Inflammatory macrophage treated with lipopolysaccharide for 1 hour (primary cell): Measurements from ENCODE around the gene RRP8.

Experiments used
- DNase-seq, 2 donors: peaks; one replicate each; pipeline ENCODE4 v3.0.0-alpha.2; 2020 to 2022

RRP8 gene

GRCh38 chr11:6603287-6604080, at the start of gene RRP8, which contains the start of gene ILK:
RRP8 (minus strand) TSS chr11:6603616; CDS start chr11:6603502, 114 bp downstream.
ILK (plus strand) TSS chr11:6603774; CDS start chr11:6604272, 498 bp downstream.
- DNase-seq: peak; percentile 84 to 94

GRCh38 chr11:6653097-6653496, 49.7 kb upstream of the RRP8 start:
- DNase-seq: no peak

- DNase-seq: no peak
Observed at GRCh38 chr11:6652182-6652581, 48.8 kb upstream of the RRP8 start.

- DNase-seq: no peak
Observed at GRCh38 chr11:6650980-6651379, 47.6 kb upstream of the RRP8 start.

- no peak for DNase-seq
Observed at GRCh38 chr11:6650104-6650503, 46.7 kb upstream of the RRP8 start.

- DNase-seq: peak in 1 of 2 donors; percentile 49
Observed at GRCh38 chr11:6648501-6648900, 45.1 kb upstream of the RRP8 start.

- no peak for DNase-seq
Observed at GRCh38 chr11:6647836-6648235, 44.4 kb upstream of the RRP8 start.

- DNase-seq: peak in 1 of 2 donors; percentile 31
Observed at GRCh38 chr11:6646918-6647679, 43.7 kb upstream of the RRP8 start.

GRCh38 chr11:6646576-6646917, 43.1 kb upstream of the RRP8 start:
- DNase-seq: no peak

- DNase-seq: no peak
Observed at GRCh38 chr11:6646071-6646470, 42.7 kb upstream of the RRP8 start.

GRCh38 chr11:6642957-6643356, 39.5 kb upstream of the RRP8 start:
- no peak for DNase-seq

GRCh38 chr11:6640985-6641701, 37.7 kb upstream of the RRP8 start:
- no peak for DNase-seq

- DNase-seq: no peak
Observed at GRCh38 chr11:6640036-6640984, 36.9 kb upstream of the RRP8 start.

- no peak for DNase-seq
Observed at GRCh38 chr11:6638429-6638828, 35.0 kb upstream of the RRP8 start.

- DNase-seq: no peak
Observed at GRCh38 chr11:6637871-6638270, 34.5 kb upstream of the RRP8 start.

GRCh38 chr11:6636480-6636879, 33.1 kb upstream of the RRP8 start:
- DNase-seq: no peak

GRCh38 chr11:6635082-6635932, 31.9 kb upstream of the RRP8 start:
- DNase-seq: peak; percentile 56 to 67

- DNase-seq: no peak
Observed at GRCh38 chr11:6634534-6634933, 31.1 kb upstream of the RRP8 start.

GRCh38 chr11:6633422-6634408, 30.3 kb upstream of the RRP8 start:
- DNase-seq: no peak
